GM21786 (cell line): Measurements from ENCODE around the gene TTC9B.

Experiments
- ATAC-seq: cut with Tn5 transposase; IDR thresholded peaks from one replicate; pipeline ENCODE4 v1.9.1; 2021; ENCODE audit not compliant: unreplicated experiment

Gene TTC9B

DNA sequence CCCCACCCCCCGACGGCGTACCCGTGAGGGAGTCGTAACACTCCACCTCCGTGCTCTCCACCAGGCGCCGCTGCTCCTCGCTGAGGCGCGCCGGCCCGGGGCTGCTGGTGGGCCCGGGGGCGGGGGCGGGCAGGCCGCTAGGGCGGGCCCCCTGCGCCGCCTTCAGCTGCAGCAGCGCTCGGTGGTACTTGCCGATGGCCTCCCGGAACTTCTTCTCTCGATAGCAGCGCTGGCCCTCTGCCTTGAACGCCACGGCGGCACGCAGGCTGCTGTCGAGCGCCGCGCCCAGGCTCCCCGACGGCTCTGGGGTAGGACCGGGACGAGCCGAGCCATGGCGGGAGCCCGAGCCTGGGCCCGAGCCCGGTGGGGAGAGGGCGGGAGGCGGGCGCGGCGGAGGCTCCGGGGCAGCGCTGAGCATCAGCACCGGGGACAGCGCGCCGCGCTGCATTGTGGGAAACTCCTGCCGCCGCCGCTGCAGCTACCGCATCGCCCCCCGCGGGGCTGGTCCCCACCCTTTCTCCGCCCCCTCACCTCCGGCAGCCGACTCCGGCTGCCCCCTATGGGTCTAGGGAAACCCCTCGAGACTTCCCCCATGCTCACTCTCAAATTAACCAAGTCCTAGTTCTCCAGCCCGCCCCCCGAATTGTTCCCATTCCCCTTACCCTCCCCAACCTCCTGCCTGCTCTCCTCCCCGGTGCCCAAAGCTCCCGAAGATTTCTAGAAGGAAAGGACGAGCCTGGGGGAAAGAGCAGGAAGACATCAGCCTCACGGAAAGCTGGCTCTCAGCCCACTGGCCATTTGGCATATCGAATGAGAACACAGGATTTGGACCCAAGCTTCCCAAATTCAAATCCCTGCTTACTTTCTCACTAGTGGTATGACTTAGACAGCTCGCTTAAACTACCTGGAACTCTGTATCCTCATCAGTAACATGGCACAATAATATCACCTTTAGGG lies at the start of gene TTC9B:
TTC9B (minus strand) TSS at position 451 of the 957 bp plus-strand sequence; CDS start at position 448, 3 bp downstream.
- no peak for ATAC-seq

GRCh38 chr19:40267601-40267997 lies 49.4 kb upstream of the TTC9B start:
- ATAC-seq: no peak

GRCh38 chr19:40266912-40267600 lies 48.9 kb upstream of the TTC9B start:
- ATAC-seq: no peak

DNA sequence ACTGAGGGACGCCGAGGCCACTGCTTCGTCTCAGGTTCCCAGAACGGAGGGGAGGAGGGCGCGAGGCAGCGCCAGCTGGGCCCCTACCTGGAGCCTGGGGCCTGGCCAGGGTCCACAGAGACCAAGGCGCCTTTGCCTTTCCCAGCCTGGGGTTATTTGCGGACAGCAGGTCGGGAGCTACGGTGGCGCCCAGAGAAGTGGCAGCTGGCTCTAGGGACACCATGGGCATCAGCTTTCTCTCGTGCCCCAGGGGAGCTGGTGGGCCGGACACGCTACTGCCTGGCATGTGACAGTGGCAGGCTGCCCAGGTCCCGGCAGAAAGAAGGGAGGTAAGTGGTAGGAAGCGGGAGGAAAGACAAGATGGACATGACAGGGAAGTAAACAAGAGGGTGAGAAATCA lies 47.9 kb upstream of the TTC9B start:
- ATAC-seq: no peak

GRCh38 chr19:40265763-40266099 lies 47.5 kb upstream of the TTC9B start:
- ATAC-seq: no peak

DNA sequence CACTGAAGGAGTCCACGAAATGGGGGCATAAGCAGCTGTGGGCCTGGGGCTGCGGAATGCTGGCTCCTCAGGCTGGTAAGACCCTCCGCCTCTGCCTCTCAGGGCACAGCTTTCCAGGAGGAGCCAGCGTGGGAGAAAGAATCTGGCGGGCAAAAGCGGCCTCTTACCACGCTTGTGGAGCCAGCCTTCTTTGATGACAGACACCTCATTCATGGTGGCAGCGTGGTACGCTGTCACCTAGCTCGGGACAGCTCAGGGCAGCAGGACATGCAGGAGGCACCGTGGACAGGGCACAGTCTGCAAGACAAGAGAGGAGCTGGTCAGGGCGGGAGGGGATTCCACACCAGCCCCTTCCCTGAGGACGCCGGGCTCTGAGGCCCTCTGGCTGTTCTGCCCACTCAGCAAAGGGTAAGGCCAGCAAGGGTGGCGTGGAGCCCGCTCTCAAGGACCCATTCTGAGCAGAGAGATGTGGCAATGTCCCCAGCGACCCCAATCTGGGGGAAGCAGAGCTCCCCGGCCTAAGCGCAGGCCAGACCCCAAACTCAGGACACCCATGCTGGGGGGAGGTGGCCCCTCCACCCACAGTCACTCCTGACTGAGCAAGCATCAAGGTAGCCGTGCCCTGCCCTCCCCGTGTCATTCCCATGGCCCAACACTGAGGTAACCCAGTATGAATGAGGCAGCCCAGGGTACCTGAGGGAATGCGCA lies 47.0 kb upstream of the TTC9B start:
- ATAC-seq: no peak

DNA sequence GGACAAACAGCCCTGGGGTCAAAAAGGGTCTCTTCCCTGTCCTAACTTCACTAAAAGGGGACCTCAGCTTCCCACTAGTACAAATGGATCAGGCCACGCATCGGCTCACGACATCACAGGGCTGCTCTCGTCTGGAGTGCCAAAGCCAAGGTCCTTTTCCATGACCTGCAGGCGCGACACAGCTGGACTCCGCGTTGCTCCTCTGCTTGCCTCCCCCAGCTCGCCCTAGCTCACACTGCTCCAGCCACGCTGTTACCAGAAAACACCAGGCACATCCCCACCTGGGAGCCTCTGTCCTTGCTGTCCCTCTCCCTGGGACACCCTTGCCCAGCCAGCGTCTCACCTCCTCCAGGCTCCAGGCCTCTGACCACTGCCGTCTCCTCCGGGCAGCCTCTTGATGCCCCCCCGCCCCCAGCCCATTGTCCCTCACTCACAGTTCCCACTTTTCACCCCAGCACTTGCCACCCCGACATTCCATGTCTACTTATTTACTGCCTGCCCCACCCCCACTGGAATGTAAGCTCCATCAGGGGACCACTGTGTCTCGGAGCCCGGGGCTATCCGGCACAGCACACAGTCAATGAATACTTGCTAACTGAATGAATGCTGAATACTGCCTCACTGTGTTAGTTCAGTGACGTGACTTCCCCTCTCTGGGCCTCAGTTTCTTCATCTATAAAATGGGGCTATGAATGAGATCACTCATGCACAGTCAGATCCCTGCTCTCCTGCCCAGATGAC lies 46.3 kb upstream of the TTC9B start:
- no peak for ATAC-seq

- ATAC-seq: no peak
Measured at GRCh38 chr19:40263440-40264313, 45.5 kb upstream of the TTC9B start.

GRCh38 chr19:40262422-40262821 lies 44.2 kb upstream of the TTC9B start:
- no peak for ATAC-seq

DNA sequence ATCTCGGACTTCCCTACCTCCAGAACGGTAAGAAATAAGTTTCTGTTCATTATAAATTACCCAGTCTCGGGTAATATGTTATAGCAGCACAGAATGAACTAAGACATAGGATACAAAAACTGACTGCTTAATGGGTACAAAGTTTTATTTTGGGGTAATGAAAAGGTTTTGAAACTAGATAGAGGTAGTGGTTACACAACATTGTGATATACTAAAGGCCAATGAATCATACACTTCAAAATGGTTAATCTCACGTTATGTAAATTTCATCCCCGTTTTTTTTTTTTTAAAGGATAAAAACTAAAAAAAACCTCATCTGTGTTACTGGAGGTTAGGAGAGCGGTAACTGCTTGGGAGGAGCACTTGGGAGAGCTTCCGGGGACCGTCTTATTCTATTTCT lies 43.4 kb upstream of the TTC9B start:
- ATAC-seq: no peak

- no peak for ATAC-seq
Measured at GRCh38 chr19:40257096-40257517, 38.9 kb upstream of the TTC9B start.

DNA sequence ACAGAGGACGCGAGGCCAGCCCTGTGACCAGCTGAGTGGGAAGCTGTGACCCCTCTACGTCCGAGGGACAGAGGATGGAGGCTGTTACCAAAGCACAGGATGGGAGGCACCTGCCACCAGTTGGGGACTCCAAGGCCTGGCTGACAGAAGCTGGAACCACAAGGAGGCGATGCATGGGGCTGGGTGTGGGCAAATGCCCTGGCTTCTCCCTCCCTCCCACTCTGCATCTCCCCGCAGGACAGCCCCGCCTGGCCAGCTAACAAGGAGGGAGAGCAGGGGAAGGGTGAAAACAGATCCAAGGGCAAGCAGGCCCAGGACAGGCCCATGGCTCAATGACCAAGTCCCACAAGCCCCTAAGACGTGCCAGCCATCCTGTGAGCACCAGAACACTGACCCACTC lies 38.3 kb upstream of the TTC9B start:
- no peak for ATAC-seq

DNA sequence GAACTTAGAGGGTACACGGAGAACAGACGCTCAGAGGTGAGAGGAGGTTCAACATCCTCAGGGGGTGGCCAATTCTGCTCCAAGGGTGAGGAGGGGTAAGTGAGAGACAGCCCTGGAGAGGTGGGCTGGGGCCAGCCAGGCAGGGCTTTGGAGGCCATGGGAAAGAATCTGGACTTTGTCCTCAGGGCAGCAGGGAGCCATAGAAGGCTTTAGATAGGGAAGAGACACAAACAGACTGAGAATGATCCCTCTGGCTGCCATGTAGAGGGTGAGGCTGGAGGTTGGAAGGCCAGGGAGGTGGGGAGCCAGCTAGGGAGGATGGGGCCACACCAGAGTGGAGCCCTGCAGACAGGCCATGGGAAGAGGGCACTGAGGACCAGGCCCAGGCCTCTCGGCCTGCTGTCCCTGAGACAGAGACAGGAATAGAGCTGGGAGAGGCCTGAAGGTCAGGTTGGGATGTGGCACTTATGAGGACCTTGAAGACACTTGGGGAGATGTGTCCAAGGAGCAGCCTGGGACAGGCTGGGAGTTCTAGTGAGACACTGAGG lies 37.5 kb upstream of the TTC9B start:
- no peak for ATAC-seq

GRCh38 chr19:40254714-40255418 lies 36.7 kb upstream of the TTC9B start:
- no peak for ATAC-seq

DNA sequence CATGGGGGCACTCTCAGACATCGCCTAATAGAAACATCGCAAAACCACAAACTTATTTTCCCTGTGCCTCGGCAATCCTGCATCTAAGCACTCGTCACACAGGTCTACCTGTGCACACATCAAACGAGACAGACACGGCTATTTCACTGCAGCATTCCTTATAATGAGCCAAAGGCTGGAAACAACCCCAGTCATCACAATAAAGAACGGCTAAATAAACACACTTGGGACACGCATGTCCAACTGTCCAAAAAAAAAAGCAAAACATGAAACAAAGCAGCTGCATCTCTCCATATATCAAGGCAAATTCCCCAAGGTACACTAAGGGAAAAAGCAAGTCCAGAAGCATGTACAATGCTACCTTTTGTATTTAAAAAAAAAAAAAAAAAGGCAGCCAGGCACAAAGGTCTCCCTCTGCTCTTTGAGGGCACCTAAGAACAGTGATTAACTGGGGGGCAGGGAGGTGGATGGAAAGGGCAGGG lies 35.5 kb upstream of the TTC9B start:
- no peak for ATAC-seq

GRCh38 chr19:40252395-40252794 lies 34.2 kb upstream of the TTC9B start:
- ATAC-seq: no peak

- ATAC-seq: no peak
Measured at GRCh38 chr19:40251991-40252390, 33.8 kb upstream of the TTC9B start.

GRCh38 chr19:40251244-40251643 lies 33.1 kb upstream of the TTC9B start:
- no peak for ATAC-seq

DNA sequence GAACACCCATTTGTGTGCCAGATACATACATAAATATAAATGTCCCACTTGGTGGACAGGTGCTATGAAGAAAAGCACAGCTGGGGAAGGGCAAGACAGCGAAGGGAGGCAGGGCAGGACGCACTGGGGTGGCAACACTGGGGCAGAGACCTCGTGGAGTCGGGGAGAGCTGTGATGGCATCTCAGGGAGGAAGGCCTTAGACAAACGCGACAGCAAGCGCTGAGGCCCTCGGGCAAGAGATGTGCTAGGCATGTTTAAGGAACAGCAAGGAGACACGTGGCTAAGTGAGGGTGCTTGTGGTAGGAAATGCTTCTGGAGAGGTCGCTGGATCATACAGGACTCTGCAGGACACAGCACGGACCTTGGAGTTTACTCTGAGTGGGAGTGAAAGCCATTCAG lies 31.6 kb upstream of the TTC9B start:
- no peak for ATAC-seq
